ENCODE results near the gene CCN2. TPM values are rescaled to one million over a fixed set of nuclear protein-coding genes. Genes with fewer than 3 reads are reported as not detected.

CCN2 gene, protein sequence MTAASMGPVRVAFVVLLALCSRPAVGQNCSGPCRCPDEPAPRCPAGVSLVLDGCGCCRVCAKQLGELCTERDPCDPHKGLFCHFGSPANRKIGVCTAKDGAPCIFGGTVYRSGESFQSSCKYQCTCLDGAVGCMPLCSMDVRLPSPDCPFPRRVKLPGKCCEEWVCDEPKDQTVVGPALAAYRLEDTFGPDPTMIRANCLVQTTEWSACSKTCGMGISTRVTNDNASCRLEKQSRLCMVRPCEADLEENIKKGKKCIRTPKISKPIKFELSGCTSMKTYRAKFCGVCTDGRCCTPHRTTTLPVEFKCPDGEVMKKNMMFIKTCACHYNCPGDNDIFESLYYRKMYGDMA
- 1,000 to 10,000 TPM in 1 of 2 donors, 100 to 1,000 TPM in 1; 588 to 1,507 TPM for total RNA-seq
- 100 to 1,000 TPM; 221 to 957 TPM for polyA plus RNA-seq
- long read RNA-seq, donor 1, transcript CTGF-201 (5 exons, 2,339 nt): major isoform, 2,143 of 2,867 reads
- long read RNA-seq, donor 1, partial matches to known transcripts: 497 of 2,867 reads
- long read RNA-seq, donor 1, other reads (novel, unspliced or antisense): 227 of 2,867 reads
- long read RNA-seq, donor 2, transcript CTGF-201 (5 exons, 2,339 nt): major isoform, 462 of 568 reads
- long read RNA-seq, donor 2, partial matches to known transcripts: 96 of 568 reads
- long read RNA-seq, donor 2, other reads (novel, unspliced or antisense): 10 of 568 reads

DNA sequence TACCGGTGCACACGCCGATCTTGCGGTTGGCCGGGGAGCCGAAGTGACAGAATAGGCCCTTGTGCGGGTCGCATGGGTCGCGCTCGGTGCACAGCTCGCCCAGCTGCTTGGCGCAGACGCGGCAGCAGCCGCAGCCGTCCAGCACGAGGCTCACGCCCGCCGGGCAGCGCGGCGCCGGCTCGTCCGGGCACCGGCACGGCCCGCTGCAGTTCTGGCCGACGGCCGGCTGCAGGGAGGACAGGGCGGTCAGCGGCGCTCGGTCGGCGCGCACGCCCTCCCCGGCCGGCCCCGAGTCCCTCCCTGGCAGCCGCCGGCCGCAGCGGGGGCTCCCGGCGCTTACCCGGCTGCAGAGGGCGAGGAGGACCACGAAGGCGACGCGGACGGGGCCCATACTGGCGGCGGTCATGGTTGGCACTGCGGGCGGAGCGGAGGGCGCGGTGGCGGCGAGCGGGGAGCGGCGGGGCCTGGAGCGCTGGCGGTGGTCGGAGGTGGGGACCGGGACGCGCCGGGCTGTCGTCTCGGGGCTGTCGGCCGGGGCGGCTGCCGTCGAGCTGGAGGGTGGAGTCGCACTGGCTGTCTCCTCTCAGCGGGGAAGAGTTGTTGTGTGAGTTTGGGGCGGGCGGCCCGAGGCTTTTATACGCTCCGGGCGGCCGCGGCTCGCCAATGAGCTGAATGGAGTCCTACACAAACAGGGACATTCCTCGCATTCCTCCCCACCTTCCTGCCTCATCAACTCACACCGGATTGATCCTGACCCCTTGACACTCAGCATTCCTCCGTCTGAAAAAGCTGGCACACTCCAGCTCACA lies at the start of gene CCN2:
CCN2 (minus strand) TSS at position 606 of the 809 bp plus-strand sequence; CDS start at position 406, 200 bp downstream.
- intact Hi-C loops (cut with DNase I): loop anchor here (5.0 kb wide), 4 partner anchors 46 to 206 kb away; no protein-coding TSS in a partner anchor
- Histone ChIP-seq H3K36me3 (ENCODE audit: control insufficient read depth in 1 of 2, insufficient read depth in 2 of 2, low read length in 1 of 2) (peaks cover 3 to 5% of the 10 kb centered on the region in 2 donors), H3K4me3 (ENCODE audit: low read length in 2 of 2) (peak within 1 kb of the TSS; percentile 56 to 72), H3K4me1 (ENCODE audit: control insufficient read depth in 1 of 2, insufficient read depth in 2 of 2, low read length in 2 of 2) (peaks cover 2 to 7% of the 10 kb centered on the region in 2 donors), H3K9me3 (ENCODE audit: control insufficient read depth, low read length) (no peaks in the 10 kb centered on the region), H3K27ac (ENCODE audit: low read depth in 1 of 2, low read length in 2 of 2) (peak within 1 kb of the TSS; percentile 95 to 98), H3K27me3 (ENCODE audit: control insufficient read depth in 1 of 2, insufficient read depth in 2 of 2, low read length in 1 of 2) (no peaks in the 10 kb centered on the region)
- DNase-seq (peak; percentile 91 to 96), ATAC-seq (ENCODE audit: low FRiP score) (peak; percentile 76)
- 0 to 1% methylated on average over 79 to 97 of the region's 97 CpGs for WGBS, 2 donors

DNA sequence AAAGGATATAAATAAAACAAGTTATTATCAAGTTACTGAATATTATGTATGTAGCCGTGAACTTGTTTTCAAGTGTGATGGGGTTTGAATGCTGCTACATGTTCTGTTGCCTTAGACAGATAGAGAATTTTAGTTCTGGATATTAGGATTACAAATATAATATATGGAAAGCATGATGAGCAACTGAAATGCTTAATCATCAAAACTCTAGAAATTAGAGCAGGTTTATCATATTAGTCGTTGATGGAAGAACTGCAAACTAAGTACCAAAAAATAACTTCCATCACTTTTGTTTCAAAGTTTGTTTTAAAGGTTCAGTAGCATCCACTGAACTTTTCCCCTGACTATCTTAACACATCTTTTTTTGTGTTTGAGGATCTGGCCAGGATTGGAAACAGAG lies 49.1 kb upstream of the CCN2 start:
- peak overlapping the region in 1 of 2 donors; percentile 76 for H3K27ac ChIP-seq (ENCODE audit: low read depth in 1 of 2, low read length in 2 of 2)
- no peak overlapping the region for H3K4me3 ChIP-seq (ENCODE audit: low read length in 2 of 2)
- H3K27me3 ChIP-seq (ENCODE audit: control insufficient read depth in 1 of 2, insufficient read depth in 2 of 2, low read length in 1 of 2): no peaks in the 10 kb centered on the region
- 78 to 81% methylated on average over 2 of the region's 2 CpGs for WGBS, 2 donors
- peaks cover 2% of the 10 kb centered on the region for H3K9me3 ChIP-seq (ENCODE audit: control insufficient read depth, low read length)
- no peaks in the 10 kb centered on the region for H3K36me3 ChIP-seq (ENCODE audit: control insufficient read depth in 1 of 2, insufficient read depth in 2 of 2, low read length in 1 of 2)
- no peak for ATAC-seq (ENCODE audit: low FRiP score)
- intact Hi-C loops (cut with DNase I): no loop called here
- peaks cover 0 to 1% of the 10 kb centered on the region in 2 donors for H3K4me1 ChIP-seq (ENCODE audit: control insufficient read depth in 1 of 2, insufficient read depth in 2 of 2, low read length in 2 of 2)
- DNase-seq: no peak

DNA sequence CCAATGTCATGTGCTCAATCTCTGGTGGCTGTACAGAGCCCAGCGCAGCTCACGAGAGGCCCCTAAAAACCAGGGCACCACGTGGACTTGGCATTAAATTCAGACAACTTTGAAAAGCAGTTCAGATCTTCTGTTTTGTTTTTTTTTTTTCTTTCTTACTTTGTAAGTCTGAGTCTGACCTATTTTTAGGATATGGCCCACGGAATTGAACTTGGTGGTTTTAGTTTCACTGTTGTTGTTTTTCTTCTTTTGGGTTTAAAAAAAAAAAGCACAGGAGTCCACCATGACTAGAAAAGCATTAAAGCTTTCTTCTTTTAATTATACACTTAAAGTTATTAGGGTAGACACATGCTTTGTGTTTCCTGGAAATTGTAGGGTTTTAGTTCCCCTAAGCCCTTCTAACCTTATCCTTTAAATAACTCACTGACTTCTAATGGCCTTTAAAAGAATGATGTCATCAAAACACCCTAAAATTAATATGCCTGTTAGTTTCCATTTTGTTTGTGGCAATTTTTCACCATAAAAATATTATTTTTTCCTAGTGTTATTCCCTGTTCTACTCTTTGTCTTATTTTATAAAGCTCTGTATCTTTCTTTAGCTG lies 48.5 kb upstream of the CCN2 start:
- 0 to 5% methylated on average over 4 of the region's 4 CpGs for WGBS, 2 donors

DNA sequence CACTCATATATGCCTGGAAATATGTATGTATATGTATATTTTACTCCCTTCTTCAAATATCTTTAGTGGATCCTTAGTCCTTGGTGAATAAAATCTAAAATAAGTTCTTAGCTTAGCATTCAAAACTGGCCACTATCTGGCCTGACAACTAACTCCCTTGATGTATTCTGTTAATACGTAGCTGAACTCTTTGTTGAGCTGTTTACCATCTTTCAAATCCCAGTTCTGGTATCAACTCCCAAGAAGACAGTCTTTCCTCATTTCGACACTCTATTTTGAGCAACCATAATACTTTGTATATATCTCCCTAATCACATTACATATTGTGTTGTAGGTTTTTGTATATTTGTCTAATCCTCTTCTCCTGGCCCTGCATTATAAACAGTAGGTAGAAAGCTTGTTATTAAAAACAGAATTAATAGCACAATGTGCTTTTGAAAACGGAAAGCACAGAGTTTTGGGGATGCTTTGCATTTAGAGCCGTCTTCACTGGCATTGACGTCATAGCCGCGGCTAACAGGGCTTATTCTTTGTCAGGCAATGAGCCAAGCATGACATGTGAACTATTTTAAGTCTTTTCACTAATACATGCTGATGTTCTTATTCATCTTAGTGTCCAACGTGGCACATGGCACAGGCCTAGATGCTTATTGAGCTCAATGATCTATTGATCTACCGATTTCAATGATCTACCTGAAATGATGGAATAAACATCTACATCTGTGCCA lies 47.2 kb upstream of the CCN2 start:
- Histone ChIP-seq H3K36me3 (ENCODE audit: control insufficient read depth in 1 of 2, insufficient read depth in 2 of 2, low read length in 1 of 2) (no peaks in the 10 kb centered on the region), H3K4me1 (ENCODE audit: control insufficient read depth in 1 of 2, insufficient read depth in 2 of 2, low read length in 2 of 2) (peaks cover 0 to 1% of the 10 kb centered on the region in 2 donors), H3K4me3 (ENCODE audit: low read length in 2 of 2) (no peak overlapping the region), H3K9me3 (ENCODE audit: control insufficient read depth, low read length) (no peaks in the 10 kb centered on the region), H3K27ac (ENCODE audit: low read depth in 1 of 2, low read length in 2 of 2) (no peak overlapping the region), H3K27me3 (ENCODE audit: control insufficient read depth in 1 of 2, insufficient read depth in 2 of 2, low read length in 1 of 2) (no peaks in the 10 kb centered on the region)
- ATAC-seq (ENCODE audit: low FRiP score): peak; percentile 66
- WGBS, 2 donors: 26 to 28% methylated on average over 9 of the region's 9 CpGs
- DNase-seq: no peak
- intact Hi-C loops (cut with DNase I): loop anchor here (5.0 kb wide), 2 partner anchors 41 to 46 kb away; partner anchors contain the start of gene CCN2 (in 1 of the 2)

More for the DNA sequence above, 48.5 kb upstream of the CCN2 start:
- Histone ChIP-seq H3K36me3 (ENCODE audit: control insufficient read depth in 1 of 2, insufficient read depth in 2 of 2, low read length in 1 of 2) (no peaks in the 10 kb centered on the region), H3K4me1 (ENCODE audit: control insufficient read depth in 1 of 2, insufficient read depth in 2 of 2, low read length in 2 of 2) (peaks cover 0 to 1% of the 10 kb centered on the region in 2 donors), H3K27ac (ENCODE audit: low read depth in 1 of 2, low read length in 2 of 2) (peak overlapping the region; percentile 51 to 76), H3K27me3 (ENCODE audit: control insufficient read depth in 1 of 2, insufficient read depth in 2 of 2, low read length in 1 of 2) (no peaks in the 10 kb centered on the region), H3K4me3 (ENCODE audit: low read length in 2 of 2) (no peak overlapping the region), H3K9me3 (ENCODE audit: control insufficient read depth, low read length) (peaks cover 2% of the 10 kb centered on the region)
- DNase-seq (no peak), ATAC-seq (ENCODE audit: low FRiP score) (peak; percentile 24)
- intact Hi-C loops (cut with DNase I): loop anchor here (5.0 kb wide), 2 partner anchors 42 to 47 kb away; partner anchors contain the start of gene CCN2 (in 1 of the 2)

DNA sequence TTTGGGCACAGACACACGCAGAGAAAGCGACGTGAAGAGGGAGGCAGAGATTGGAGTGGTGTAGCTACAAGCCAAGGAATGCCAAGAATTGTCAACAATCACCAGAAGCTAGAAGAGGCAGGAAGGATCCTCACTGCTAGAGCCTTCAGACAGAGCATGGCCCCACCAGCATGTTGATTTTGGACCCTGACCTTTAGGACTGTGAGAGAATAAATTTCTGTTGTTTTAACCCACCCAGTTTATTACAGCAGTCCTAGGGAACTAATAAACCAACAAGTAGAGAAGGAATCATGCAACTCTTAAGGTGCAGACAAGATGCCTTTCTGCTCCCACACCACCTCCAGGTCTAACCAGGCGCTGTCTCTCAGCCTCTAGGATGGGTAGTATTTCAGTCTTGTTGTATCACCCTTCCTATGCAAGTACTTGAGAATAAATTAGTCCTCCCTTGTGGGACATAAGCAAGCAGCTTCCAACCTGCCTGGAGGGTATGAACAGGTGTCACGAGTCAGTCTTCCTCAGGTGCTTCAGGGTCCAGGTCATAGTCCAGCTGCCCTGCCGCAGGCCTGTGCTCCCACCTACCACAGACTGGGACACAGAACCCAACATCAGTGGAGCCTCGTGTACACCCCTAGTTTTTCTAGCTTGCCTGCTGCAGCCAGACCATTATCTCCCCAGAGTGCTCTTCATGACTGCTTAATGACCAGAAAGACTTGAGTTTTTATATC lies 46.4 kb upstream of the CCN2 start:
- Histone ChIP-seq H3K4me1 (ENCODE audit: control insufficient read depth in 1 of 2, insufficient read depth in 2 of 2, low read length in 2 of 2) (peaks cover 0 to 1% of the 10 kb centered on the region in 2 donors), H3K4me3 (ENCODE audit: low read length in 2 of 2) (no peak overlapping the region), H3K27me3 (ENCODE audit: control insufficient read depth in 1 of 2, insufficient read depth in 2 of 2, low read length in 1 of 2) (no peaks in the 10 kb centered on the region), H3K9me3 (ENCODE audit: control insufficient read depth, low read length) (no peaks in the 10 kb centered on the region), H3K27ac (ENCODE audit: low read depth in 1 of 2, low read length in 2 of 2) (peak overlapping the region in 1 of 2 donors; percentile 32), H3K36me3 (ENCODE audit: control insufficient read depth in 1 of 2, insufficient read depth in 2 of 2, low read length in 1 of 2) (no peaks in the 10 kb centered on the region)
- intact Hi-C loops (cut with DNase I): loop anchor here (5.0 kb wide), 2 partner anchors 40 to 45 kb away; partner anchors contain the start of gene CCN2 (in 1 of the 2)
- WGBS, 2 donors: 84% methylated on average over 7 of the region's 7 CpGs
- DNase-seq: no peak
- peak; percentile 26 for ATAC-seq (ENCODE audit: low FRiP score)

DNA sequence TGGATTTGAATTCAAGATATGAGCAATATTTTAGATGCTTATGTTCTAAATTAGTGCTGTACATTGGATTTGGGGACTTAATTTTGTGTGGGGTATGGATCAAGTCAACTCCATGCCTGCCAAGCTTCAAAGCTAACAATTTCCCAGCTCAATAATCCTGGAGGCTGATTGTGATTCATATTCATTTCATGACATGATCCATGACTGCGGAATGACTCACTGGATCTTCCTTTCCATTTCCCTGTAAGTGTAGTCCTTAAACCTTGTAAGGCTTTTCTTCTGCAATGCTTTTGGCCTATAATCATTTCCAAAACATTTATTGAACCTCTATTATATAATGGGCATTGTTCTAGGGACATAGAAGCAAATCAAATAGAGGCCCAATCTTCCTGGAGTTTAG lies 44.7 kb upstream of the CCN2 start:
- H3K4me3 ChIP-seq (ENCODE audit: low read length in 2 of 2): no peak overlapping the region
- 90 to 97% methylated on average over 1 of the region's 1 CpG for WGBS, 2 donors

DNA sequence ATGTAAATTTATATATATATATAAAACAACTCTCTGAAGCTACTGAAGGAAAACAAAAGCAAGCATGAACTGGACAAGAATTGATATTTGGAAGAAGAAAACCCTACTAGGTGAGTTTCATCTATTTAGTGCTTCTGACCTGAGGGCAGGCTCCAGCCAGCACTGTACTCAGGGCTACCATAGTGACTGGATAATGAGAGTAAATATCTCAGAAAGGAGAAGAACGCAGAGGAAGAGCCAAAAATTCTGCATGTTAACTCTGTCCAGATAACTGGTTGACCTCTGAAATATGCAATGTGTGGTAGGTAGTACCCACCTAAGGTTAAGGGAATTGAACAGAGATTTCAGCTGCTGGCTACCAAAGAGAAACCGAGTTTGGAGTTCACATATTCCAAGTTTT lies 41.4 kb upstream of the CCN2 start:
- Histone ChIP-seq H3K4me3 (ENCODE audit: low read length in 2 of 2) (no peak overlapping the region), H3K27me3 (ENCODE audit: control insufficient read depth in 1 of 2, insufficient read depth in 2 of 2, low read length in 1 of 2) (no peaks in the 10 kb centered on the region), H3K9me3 (ENCODE audit: control insufficient read depth, low read length) (no peaks in the 10 kb centered on the region), H3K36me3 (ENCODE audit: control insufficient read depth in 1 of 2, insufficient read depth in 2 of 2, low read length in 1 of 2) (no peaks in the 10 kb centered on the region), H3K27ac (ENCODE audit: low read depth in 1 of 2, low read length in 2 of 2) (no peak overlapping the region), H3K4me1 (ENCODE audit: control insufficient read depth in 1 of 2, insufficient read depth in 2 of 2, low read length in 2 of 2) (no peaks in the 10 kb centered on the region)
- ATAC-seq (ENCODE audit: low FRiP score): no peak
- DNase-seq: no peak
- 45 to 92% methylated on average over 2 of the region's 2 CpGs for WGBS, 2 donors
- intact Hi-C loops (cut with DNase I): no loop called here

More for the DNA sequence above, 44.7 kb upstream of the CCN2 start:
- DNase-seq: no peak
- H3K27me3 ChIP-seq (ENCODE audit: control insufficient read depth in 1 of 2, insufficient read depth in 2 of 2, low read length in 1 of 2): no peaks in the 10 kb centered on the region
- ATAC-seq (ENCODE audit: low FRiP score): no peak
- H3K4me1 ChIP-seq (ENCODE audit: control insufficient read depth in 1 of 2, insufficient read depth in 2 of 2, low read length in 2 of 2): peaks cover 0 to 1% of the 10 kb centered on the region in 2 donors
- no peaks in the 10 kb centered on the region for H3K9me3 ChIP-seq (ENCODE audit: control insufficient read depth, low read length)
- intact Hi-C loops (cut with DNase I): loop anchor here (5.0 kb wide), 2 partner anchors 39 to 44 kb away; partner anchors contain the start of gene CCN2 (in 1 of the 2)
- no peaks in the 10 kb centered on the region for H3K36me3 ChIP-seq (ENCODE audit: control insufficient read depth in 1 of 2, insufficient read depth in 2 of 2, low read length in 1 of 2)
- H3K27ac ChIP-seq (ENCODE audit: low read depth in 1 of 2, low read length in 2 of 2): no peak overlapping the region

Measured in aorta (tissue), 5 donors.